Glomerular visceral epithelial cell (primary cell): Measurements from ENCODE around the gene ARHGAP6.
A peak's percentile ranks its signal among the peaks of the same experiment; 100 is the strongest.
"Not testable (repeated sequence)": the region's sequence is repeated elsewhere in the genome, so short reads cannot be mapped to it uniquely, and the experiment has no call there.

ENCODE experiments used
- DNase-seq: peaks from one replicate; pipeline ENCODE4 v3.0.0-alpha.2; 2016; ENCODE audit errors: extremely low spot score

ARHGAP6 gene

DNA sequence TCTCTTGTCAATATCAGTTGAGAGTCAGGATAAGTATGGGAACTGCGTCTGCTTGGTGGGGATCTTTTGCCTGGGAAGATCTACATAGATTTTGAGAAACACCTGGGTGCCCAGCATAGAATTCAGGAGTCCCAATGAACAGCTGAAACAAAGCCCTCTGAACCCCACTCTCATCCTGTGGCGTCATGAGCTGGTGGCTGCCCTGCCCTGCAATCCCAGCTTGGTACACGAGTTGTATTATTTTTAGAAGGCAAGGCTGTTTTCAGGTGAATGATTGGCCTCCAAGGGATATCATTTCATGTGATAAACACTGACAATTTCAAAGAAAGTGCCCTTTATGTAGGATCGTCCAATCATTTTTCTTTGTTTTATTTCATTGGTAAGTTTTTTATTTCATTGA lies 493.8 kb downstream of the ARHGAP6 start:
- no peak for DNase-seq

DNA sequence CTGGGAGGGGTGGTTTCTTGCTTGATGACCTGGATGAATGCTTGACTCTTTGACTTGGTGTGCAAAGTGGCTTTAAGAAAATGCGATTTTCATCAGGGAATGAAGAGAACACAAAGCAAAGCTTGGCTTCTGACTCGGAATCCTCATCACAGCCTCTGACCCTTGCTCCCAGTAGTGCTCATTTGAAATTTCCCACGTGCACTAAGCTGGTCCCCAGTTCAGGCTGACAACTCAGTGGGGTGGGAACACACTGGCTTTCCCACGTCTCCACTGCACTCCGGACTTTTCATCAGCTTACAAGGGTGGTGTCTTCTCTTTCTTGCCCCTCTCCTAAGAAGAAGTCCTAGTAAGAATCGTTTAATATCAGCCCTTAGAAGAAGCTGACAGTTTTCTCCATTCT lies 501.3 kb downstream of the ARHGAP6 start:
- DNase-seq = no peak

GRCh38 chrX:11159149-11159548 lies 506.6 kb downstream of the ARHGAP6 start:
- no peak for DNase-seq

DNA sequence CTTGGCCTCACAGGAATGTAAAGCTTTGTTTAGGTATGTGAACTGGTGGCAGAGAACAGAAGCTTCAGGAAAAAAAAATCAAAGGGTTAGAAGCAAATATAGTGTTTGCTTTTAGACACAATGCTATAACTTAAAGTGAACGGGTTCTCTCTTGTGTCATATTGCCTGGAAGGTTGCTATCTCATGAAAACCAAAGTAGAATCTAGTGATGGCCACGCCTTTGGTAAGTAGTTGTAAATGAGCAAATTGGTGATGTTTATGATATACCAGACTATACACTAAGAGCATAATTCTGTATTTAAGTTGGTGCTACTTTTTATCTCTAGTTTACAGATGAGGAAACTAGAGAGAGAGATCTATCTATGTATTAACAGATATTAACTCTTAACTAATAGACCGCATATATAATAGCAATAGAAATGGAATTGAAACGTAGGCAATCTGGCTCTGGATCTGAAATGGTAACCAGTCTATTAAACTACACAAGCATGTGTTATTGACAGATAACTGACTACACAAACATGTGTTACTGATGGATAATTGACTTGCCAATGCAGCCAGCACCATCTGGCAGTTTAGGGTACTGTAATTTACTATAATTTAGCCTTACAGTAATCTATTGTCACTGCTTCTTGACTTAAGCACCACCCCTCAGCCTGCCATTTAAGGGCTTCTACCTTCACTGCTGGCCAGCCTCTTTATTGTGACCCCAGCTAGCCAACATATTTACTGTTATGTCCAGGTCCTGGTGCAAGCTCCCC lies 513.7 kb downstream of the ARHGAP6 start:
- DNase-seq = peak; percentile 1

DNA sequence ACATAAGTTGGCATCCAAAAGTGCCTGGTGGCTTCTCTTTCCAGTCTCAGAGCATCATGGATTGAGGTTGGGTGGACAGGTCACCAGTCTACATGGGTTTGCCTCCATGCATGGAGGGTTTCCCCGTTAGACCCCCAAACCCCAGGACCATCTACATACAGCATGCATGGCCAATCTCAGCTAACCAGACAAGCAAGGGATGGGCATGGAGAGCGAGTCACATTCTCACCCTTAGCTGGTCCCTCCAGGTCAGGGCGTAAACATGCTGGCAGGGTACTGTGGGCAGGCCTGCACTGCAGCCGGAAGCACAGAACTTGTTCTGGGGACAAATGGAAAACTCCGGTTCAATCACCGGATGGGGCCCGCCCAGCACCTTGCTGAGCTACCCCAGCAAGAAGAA lies 517.3 kb downstream of the ARHGAP6 start:
- no peak for DNase-seq

GRCh38 chrX:11146411-11146810 lies 519.3 kb downstream of the ARHGAP6 start:
- no peak for DNase-seq

DNA sequence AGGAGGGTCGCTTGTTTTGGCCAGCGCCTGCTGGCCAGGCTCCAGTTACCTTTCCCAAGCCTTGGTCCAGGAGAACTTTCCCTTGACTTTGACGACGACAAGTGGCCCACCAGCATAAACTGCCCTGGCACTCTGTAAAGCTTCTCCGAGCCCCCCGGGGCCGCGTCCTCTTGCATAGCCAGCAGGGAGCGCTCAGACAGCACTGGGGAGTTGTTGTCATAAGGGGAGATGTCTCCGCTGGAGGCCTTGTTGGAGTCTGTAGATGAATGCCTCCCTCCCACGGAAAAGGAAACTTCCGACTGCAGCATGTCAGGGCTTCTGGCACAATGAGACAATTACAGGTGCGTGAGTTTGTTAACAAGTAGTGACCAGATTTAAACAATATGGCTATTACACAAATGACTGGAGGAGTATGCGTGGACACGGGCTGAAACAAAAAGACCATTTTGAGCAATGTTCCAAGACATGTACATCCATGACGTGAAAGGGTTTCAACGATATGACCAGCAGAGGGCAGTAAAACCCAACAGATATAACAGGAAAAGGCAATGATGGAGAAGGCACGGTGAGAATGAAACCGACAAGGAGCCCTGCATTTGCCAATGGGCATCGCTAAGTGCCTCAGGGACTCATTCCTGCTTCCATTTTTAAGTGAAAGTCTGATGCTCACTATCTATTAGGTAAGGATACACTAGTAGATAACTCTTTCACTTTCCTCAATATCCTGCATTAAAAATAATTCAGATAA lies 521.6 kb downstream of the ARHGAP6 start:
- DNase-seq = peak; percentile 71

GRCh38 chrX:11138498-11139390 lies 527.0 kb downstream of the ARHGAP6 start:
- no peak for DNase-seq

DNA sequence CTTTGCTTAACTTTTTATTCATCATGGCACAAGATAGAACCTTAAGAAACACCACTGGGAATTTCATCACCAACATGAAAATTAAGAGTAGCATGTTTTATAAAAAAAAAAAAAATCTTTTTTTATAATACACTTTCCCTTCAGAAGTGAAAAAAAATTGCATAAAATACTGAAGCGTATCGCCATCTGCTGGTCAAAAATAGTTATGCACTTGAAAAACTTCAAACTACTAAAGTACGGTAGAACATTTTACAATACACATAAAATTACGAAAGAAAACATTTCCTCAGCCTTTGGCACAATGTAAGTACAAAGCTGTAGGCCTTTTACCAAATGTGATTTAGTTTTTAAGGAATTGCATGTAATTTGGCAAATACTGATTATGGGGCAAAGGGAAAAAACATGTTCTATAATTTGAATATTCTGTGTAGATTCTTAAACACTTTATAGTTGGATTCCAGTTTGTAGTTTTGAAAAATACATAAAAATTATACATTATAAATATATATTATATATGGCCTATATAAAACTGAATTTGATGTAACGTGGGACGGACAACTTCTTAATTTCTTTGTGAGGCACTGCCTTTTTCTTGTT lies 528.1 kb downstream of the ARHGAP6 start:
- peak; percentile 39 for DNase-seq

DNA sequence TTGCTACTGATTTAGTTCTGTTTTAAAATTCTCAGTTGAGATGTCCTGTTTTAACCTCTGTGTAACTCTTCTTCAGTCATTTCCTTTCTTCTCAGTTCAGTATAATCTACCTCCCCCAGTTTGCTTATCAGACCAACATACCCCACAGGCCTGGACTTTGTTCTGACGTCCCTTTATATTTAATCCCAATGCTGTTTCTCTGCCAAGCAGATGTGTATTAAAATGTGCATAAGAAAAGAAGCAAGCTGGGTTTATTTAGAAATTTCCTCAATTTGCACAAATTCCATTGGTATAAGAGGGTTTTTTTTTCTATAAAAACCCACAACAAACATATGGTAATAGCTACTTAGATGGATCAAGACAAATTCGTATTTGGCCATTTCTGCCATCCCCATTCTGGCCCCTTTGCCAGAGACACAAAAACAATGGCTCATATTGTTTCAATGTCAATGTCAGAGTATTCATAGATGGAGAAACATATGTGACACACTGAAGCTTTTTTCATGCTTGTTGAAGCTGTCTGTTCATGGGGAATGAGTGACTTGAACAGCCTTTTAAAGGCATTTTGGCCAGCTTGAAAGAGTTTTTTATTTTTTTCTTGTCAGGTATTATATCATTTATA lies 530.0 kb downstream of the ARHGAP6 start:
- DNase-seq = no peak

DNA sequence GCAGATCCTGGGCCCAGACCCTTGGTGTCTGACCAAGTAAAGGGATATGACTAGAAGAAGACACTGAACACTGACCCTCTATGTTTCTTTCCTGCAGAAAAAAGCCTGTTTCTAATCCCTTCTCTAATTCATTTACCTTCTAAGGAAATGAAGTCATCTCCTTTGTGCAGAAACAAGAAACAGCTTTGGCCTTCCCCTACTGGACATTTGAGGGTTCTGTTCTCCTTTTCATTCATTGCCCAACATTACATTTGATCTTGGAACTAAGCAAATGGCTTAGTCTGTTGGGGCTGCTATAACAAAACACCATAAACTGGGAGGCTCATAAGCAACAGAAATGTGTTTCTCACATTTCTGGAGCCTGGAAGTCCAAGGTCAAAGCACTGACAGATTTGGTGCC lies 534.6 kb downstream of the ARHGAP6 start:
- DNase-seq = no peak

GRCh38 chrX:11130136-11130535 lies 535.6 kb downstream of the ARHGAP6 start:
- DNase-seq = no peak

GRCh38 chrX:11129534-11130105 lies 536.1 kb downstream of the ARHGAP6 start:
- DNase-seq = no peak

DNA sequence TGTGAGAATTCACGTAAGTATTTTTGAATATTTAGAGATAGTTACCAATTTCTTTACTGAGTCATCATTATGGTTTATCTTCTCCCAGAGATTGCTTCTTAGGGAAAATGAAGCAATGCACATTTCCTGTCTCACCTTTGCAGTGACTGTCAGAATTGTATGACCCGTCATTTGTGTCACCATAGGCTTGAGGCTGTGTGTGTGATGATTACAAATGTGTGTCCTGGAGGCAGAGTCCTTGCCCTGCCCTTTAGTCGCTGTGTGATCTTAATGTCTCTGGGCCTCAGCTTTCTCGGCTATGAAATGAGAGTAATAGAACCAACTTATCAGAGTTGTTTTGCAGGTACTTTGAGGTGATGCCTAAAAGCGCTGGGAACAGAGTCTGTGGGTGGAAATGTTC lies 540.7 kb downstream of the ARHGAP6 start:
- DNase-seq = no peak

- no peak for DNase-seq
Observed at GRCh38 chrX:11124112-11124511, 541.6 kb downstream of the ARHGAP6 start.

DNA sequence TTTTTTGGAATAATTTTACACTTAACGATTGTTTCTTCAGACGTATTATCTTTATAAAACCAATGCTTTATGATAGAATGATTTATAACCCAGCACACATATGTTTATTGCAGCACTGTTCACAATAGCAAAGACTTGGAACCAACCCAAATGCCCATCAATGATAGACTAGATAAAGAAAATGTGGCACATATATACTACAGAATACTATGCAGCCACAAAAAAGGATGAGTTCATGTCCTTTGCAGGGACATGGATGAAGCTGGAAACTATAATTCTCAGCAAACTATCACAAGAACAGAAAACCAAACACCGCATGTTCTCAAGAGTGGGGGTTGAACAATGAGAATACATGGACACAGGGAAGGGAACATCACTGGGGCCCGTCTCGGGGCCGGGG lies 542.6 kb downstream of the ARHGAP6 start:
- not testable (repeated sequence) for DNase-seq

DNA sequence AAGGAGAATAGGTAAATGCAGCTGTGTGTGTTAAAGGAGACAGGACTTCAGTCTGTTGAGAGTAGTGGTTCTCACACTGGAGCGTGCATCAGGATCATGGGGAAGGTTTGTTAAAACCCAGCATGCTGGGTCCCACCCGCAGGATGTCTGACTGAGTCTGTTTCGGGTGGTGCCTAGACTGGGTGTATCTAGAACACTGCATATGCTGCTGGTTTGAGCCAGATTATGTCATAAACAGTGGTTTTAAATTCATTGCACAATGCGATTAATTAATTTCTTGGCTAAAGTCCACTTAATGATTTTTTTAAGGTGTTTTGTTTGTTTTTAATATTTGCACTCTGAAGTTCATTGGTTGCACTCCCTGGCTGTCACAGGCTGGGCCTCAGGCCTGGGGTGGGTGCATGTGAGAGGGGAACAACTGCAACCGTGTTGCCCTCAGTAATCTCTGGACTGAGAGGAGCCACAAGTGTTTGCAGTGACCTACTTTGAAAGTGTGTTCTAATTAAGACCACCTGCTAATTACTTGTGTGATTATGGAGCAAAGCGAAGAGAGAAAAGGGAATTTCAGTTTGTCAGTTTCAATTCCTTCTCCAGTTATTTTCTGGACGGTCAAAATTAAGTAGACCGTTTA lies 546.3 kb downstream of the ARHGAP6 start:
- no peak for DNase-seq

GRCh38 chrX:11117745-11118144 lies 548.0 kb downstream of the ARHGAP6 start:
- no peak for DNase-seq

DNA sequence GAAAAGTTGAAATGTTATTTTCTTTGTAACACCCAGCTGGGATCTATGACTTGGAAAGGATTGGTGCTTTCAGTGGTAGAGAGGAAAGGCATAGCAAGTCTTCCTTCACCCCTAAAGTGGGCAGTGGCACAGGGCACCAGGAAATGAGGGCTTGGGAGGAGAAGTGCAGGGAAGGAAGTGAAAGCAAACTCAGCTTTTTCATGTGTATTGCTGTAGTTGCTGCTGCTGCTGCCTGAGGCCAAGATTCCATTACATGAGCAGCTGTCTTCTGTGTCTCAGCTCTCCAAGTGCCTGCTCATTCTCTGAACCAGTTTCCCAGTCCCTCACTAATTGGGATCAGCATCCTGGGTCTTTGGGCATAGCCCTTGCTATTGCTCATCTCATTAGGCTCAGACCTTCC lies 552.0 kb downstream of the ARHGAP6 start:
- DNase-seq = peak; percentile 2

- DNase-seq = no peak
Observed at GRCh38 chrX:11111947-11112346, 553.8 kb downstream of the ARHGAP6 start.
